ENCODE results near the gene DUS3L. TPM values are rescaled to one million over a fixed set of nuclear protein-coding genes. Genes with fewer than 3 reads are reported as not detected.

DUS3L gene
- polyA plus RNA-seq, 1 experiment, result 7.8 TPM

GRCh38 chr19:5832527-5833216, 41.7 kb upstream of the DUS3L start:
- no peaks in the 10 kb centered on the region for H3K27me3 ChIP-seq (ENCODE audit: control insufficient read depth, insufficient read depth, low read length)
- H3K4me3 ChIP-seq (ENCODE audit: low read depth, low read length), result no peak overlapping the region
- no peaks in the 10 kb centered on the region; the same call in 1 of the 2 replicates for H3K9me3 ChIP-seq (ENCODE audit: control insufficient read depth, insufficient read depth, low read length)
- TF ChIP-seq CTCF (IDR thresholded peaks at IDR 0.05; ENCODE audit: low read depth, low read length), result no peak
- CTCF ChIA-PET, result interaction anchor here (1.9 kb wide), 1 partner anchor 29 kb away, joined by 7 read pairs; no protein-coding TSS in a partner anchor
- no peak for DNase-seq (ENCODE audit: low read depth, low spot score)
- H3K27ac ChIP-seq (ENCODE audit: low read depth, low read length), result no peak overlapping the region
- POLR2A ChIA-PET, result interaction anchor here (0.7 kb wide), 1 partner anchor 1764 kb away, joined by 8 read pairs; no protein-coding TSS in a partner anchor

GRCh38 chr19:5832061-5832460, 41.1 kb upstream of the DUS3L start:
- no peak for TF ChIP-seq CTCF (IDR thresholded peaks at IDR 0.05; ENCODE audit: low read depth, low read length)
- peaks cover 2% of the 10 kb centered on the region for H3K27me3 ChIP-seq (ENCODE audit: control insufficient read depth, insufficient read depth, low read length)
- no peak overlapping the region for H3K27ac ChIP-seq (ENCODE audit: low read depth, low read length)
- H3K4me3 ChIP-seq (ENCODE audit: low read depth, low read length), result no peak overlapping the region
- ChIA-PET POLR2A (no interaction called here), CTCF (interaction anchor here (1.9 kb wide), 1 partner anchor 28 kb away, joined by 7 read pairs; no protein-coding TSS in a partner anchor)
- no peak for DNase-seq (ENCODE audit: low read depth, low spot score)
- H3K9me3 ChIP-seq (ENCODE audit: control insufficient read depth, insufficient read depth, low read length), result no peaks in the 10 kb centered on the region; the same call in 1 of the 2 replicates

GRCh38 chr19:5831159-5831558, 40.2 kb upstream of the DUS3L start:
- Histone ChIP-seq H3K27ac (ENCODE audit: low read depth, low read length) (no peak overlapping the region), H3K9me3 (ENCODE audit: control insufficient read depth, insufficient read depth, low read length) (no peaks in the 10 kb centered on the region; the same call in 1 of the 2 replicates), H3K4me3 (ENCODE audit: low read depth, low read length) (no peak overlapping the region), H3K27me3 (ENCODE audit: control insufficient read depth, insufficient read depth, low read length) (peaks cover 2% of the 10 kb centered on the region)
- no peak for TF ChIP-seq CTCF (IDR thresholded peaks at IDR 0.05; ENCODE audit: low read depth, low read length)
- ChIA-PET CTCF (no interaction called here), POLR2A (no interaction called here)
- no peak for DNase-seq (ENCODE audit: low read depth, low spot score)

- ChIA-PET CTCF (interaction anchor here (0.6 to 3.2 kb wide), 2 partner anchors 26 to 48 kb away, joined by 3 to 24 read pairs; no protein-coding TSS in a partner anchor), POLR2A (interaction anchor here (0.7 to 1.0 kb wide), 2 partner anchors 51 to 62 kb away, joined by 3 to 4 read pairs; no protein-coding TSS in a partner anchor)
- Histone ChIP-seq H3K27me3 (ENCODE audit: control insufficient read depth, insufficient read depth, low read length) (peaks cover 2% of the 10 kb centered on the region), H3K27ac (ENCODE audit: low read depth, low read length) (no peak overlapping the region), H3K4me3 (ENCODE audit: low read depth, low read length) (no peak overlapping the region), H3K9me3 (ENCODE audit: control insufficient read depth, insufficient read depth, low read length) (no peaks in the 10 kb centered on the region; the same call in 1 of the 2 replicates)
- no peak for TF ChIP-seq CTCF (IDR thresholded peaks at IDR 0.05; ENCODE audit: low read depth, low read length)
- DNase-seq (ENCODE audit: low read depth, low spot score), result no peak
Observed at GRCh38 chr19:5829567-5830310, 38.8 kb upstream of the DUS3L start.
